Activated T-cell treated with anti-CD3 and anti-CD28 coated beads for 48 hours (primary cell): ENCODE results near the gene SERPINF2.
"Not testable (repeated sequence)": the region's sequence is repeated elsewhere in the genome, so short reads cannot be mapped to it uniquely, and the experiment has no call there.

Experiments
- DNase-seq: peaks from one replicate; pipeline ENCODE4 v3.0.0-alpha.2; 2020; ENCODE audit warnings: low read depth

SERPINF2 gene

DNA sequence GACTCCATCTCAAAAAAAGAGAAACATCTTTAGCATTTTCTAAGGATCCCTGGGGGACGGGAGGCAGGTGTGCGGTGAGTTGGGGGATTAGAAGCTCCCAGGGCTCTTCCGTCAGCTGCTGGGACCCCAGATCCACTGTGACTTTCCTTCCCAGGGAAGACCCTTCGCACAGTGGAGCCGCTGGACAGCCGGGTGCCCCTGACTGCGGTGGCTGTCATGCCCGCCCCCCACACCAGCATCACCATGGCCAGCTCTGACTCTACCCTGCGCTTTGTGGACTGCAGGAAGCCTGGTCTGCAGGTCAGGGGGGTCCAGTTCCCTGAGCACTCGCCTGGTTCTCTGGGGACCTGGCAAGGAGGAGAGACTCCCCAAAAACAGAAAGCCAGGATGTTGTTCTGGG, 7.3 kb upstream of the SERPINF2 start:
- DNase-seq, result no peak

DNA sequence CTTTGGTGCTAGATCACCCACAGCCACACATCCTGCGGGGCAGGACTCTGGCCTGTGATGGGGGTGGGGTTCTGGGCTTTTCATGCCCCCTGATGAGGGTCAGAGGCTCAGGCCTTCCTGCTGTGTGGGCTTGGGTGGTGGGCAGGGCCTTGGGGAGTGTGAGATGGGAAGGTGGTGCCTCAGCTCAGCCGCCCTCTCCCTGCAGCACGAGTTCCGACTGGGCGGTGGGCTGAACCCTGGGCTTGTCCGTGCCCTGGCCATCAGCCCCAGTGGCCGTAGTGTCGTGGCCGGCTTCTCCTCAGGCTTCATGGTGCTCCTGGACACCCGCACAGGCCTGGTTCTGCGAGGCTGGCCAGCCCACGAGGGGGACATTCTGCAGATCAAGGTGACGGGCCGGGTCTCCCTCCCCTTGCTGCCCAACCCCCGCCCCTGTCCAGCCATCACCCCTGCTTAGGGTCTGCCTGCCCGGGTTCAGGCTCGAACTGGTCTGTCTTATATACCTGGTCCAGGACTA, 6.8 kb upstream of the SERPINF2 start:
- DNase-seq, result no peak

DNA sequence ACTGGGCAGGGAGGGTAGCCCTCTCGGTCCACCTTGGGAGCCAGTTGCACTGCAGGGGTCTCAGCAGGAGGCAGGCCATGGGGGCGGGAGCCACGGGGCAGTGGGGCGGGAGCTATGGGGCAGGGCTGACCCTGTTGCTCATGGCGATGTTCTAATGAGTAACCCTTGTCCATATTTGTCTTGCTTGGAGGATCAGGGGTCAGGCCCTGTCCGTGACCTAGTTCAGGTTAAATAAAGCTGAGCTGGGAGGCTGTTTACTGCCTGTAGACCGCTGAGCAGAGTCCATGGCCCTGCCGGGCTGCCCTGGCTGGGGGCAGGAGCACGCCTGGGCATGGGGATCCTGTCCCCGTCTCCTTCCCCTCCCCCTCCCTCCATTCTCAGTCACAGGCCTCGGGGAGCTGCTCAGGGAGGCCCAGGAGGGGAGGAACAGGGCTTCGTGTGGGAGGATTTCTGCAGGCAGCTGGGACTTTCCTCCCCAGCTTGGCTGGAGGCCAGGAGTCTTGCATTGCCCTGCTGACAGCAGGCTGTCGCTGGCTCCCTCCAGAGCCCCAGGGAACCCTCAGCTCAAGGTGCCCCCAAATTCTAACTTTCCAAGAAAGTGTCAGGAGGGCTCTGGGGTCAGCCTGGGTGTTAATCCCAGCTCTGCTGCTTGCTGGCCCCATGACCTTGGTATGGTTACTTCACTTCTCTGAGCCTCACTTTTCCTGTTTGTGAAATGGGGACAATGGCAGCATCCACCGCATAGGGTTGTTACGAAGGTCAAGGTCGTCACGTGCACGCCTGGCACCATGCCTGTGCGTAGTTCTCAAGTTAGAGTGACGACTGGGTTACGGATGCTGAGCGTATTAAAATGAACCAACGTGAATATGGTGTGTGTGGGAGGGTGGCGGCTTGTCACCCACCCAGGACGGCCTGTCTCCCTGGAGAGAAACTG, 6.1 kb upstream of the SERPINF2 start:
- peak; percentile 52 for DNase-seq

DNA sequence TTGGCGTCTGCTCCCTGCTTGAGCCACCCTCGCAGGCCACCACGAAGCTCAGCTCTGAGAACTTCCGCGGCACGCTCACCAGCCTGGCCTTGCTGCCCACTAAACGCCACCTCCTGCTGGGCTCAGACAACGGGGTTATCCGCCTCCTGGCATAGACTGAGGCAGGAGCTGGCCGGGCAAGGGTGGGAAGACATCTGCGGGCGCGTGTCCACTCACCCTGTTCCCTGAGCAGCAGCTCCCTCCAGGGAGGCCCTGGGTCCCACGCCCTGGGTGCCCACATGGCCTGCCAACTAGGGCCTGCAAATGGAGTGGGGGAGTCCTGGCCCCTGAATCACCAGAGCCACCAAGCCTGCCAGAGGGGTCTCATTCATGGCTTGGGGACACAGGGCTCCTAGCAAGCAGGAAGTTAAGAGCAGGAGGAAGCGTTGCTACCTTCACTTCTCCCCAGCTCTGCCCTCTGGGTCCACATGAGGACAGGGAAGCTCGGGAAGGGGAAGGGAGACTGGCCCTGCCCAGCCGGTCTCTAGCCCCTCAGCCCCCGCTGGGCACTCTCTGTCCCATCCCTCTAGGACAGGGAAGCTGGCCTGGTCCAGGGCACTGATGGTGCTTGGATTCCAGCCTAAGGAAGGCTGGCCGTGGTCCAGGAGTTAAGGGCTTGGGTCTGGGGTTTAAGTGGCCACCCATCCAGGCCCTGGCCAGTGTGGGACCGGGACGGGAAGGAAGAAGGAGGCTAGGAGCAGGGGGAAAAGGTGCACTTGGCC, 5.0 kb upstream of the SERPINF2 start:
- no peak for DNase-seq

DNA sequence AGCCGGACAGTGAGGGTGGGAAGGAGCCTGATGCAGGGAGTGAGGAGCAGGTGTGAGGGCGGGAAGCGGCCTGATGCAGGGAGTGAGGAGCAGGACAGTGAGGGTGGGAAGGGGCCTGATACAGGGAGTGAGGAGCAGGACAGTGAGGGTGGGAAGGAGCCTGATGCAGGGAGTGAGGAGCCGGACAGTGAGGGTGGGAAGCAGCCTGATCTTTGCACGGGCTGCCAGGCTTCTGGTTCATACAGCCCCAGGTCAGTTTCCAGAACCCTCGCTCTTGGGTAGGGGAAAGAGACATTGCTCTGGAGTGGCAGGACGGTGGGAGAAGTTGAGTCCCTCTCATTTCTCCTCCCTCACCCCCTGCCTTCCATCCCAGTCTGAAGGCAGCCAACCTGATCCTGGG, 772 bp upstream of the SERPINF2 start:
- DNase-seq, result not testable (repeated sequence)

DNA sequence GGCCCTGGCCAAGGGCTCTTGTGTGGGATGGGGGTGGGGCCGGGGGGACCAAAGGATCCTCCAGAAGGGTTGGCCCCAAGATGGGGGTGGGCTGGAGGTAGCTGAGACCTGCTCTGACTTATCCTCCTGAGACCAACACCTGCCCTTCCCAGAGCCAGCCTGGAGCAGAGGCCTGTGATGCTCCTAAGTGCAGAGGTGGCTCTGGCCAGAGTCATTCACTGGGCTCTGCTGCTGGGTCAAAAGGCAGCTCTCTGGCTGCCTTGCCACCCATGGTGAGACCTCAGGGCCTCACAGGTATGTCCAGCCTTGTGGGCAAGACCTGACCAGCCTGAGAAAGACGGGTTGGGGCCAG, 393 bp downstream of the SERPINF2 start:
- no peak for DNase-seq

DNA sequence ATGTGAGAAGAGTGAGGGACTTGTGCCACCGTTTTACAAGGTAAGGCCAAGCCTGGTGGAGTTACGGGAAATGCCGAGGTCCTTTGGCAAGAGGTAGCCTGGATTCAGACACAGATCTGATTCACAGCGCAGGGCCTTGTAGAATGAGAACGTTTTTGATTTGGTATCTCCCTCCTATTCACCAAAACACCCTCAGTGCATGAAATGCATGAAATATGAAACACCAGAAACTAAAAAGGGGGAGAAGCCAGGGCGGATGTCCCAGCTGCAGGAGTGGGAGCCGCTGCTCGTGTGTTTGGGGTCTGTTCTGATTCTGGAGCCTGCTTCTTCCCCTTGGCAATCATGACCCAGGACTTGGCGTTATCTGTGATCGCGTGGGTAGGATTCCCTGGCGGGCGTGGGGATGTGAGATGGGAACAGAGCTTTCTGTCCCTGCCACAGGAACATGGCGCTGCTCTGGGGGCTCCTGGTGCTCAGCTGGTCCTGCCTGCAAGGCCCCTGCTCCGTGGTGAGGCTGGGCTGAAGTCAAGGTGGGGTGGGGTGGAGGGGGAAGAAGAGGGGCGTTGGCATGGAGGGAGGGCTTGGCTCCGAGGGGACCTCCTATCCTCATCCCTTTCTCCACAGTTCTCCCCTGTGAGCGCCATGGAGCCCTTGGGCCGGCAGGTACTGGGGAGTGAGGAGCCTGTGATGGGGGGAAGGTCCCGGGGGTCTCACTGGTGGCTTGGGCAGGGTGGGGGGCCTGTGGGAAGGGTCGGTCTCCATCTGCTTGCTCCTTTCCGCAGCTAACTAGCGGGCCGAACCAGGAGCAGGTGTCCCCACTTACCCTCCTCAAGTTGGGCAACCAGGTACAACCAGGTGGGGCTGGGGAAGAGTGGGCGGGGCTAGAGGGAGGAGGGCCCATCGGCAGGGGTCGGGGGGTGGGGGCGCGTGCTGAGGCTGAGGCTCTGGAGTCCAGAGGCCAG, 2.2 kb downstream of the SERPINF2 start:
- DNase-seq, result no peak

DNA sequence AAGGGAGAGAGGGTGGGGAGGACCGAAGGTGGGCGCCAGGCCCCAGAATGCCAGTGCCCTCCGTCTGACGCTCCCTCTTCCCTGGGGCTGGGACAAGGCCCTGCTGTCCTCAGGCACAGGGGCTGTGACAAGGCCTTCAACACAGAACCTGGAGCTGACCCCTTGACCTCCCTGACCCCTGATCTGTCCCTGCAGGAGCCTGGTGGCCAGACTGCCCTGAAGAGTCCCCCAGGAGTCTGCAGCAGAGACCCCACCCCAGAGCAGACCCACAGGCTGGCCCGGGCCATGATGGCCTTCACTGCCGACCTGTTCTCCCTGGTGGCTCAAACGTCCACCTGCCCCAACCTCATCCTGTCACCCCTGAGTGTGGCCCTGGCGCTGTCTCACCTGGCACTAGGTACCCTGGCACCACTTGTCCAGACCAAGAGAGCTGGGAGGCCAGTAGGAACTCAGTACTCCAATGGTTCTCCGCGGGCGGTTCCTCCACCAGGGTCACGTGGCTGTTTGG, 2.9 kb downstream of the SERPINF2 start:
- DNase-seq, result no peak

DNA sequence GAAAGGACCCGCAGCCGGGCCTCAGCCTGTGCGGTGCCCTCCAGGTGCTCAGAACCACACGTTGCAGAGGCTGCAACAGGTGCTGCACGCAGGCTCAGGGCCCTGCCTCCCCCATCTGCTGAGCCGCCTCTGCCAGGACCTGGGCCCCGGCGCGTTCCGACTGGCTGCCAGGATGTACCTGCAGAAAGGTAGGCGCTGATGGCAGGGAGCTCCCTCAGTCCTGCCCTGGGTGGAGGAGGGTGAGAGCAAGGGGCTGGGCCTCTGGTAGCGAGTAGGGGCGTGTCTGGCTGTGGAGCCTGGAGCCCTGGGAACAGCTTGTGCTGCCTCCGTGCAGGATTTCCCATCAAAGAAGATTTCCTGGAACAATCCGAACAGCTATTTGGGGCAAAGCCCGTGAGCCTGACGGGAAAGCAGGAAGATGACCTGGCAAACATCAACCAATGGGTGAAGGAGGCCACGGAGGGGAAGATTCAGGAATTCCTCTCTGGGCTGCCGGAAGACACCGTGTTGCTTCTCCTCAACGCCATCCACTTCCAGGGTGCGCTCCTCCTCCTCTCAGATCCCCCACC, 4.4 kb downstream of the SERPINF2 start:
- no peak for DNase-seq

- DNase-seq, result no peak
Observed at GRCh38 chr17:1750628-1751027, 8.0 kb downstream of the SERPINF2 start.

GRCh38 chr17:1752425-1753262, 10.0 kb downstream of the SERPINF2 start:
- DNase-seq, result no peak

DNA sequence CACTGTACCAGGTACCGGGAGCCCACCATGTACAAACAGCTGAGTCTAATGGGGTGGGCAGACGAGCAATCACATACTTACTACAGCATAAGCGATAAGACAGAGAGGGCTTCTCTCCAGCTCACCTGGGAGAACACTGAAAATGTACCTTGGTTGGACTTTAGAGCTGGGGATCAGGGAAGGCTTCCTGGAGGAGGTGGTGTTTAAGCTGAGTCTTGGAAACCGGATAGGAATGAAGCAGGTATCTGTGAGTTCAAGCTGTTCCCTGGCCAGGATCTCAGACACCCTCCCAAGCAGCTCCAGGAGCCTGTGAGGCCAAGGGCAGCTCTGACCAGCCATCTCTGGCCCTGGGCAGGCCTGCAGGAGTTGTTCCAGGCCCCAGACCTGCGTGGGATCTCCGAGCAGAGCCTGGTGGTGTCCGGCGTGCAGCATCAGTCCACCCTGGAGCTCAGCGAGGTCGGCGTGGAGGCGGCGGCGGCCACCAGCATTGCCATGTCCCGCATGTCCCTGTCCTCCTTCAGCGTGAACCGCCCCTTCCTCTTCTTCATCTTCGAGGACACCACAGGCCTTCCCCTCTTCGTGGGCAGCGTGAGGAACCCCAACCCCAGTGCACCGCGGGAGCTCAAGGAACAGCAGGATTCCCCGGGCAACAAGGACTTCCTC, 11.2 kb downstream of the SERPINF2 start:
- DNase-seq, result no peak

- no peak for DNase-seq
Observed at GRCh38 chr17:1754430-1755112, 11.9 kb downstream of the SERPINF2 start.

DNA sequence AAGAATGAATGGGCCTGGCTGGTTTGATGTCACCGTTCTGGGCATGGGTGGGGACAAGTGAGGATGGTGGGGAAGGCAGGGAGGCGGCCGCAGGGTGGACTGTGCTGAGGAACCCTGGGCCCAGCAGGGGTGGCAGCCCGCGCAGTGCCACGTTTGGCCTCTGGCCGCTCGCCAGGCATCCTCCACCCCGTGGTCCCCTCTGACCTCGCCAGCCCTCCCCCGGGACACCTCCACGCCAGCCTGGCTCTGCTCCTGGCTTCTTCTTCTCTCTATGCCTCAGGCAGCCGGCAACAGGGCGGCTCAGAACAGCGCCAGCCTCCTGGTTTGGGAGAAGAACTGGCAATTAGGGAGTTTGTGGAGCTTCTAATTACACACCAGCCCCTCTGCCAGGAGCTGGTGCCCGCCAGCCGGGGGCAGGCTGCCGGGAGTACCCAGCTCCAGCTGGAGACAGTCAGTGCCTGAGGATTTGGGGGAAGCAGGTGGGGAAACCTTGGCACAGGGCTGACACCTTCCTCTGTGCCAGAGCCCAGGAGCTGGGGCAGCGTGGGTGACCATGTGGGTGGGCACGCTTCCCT, 12.7 kb downstream of the SERPINF2 start:
- no peak for DNase-seq

GRCh38 chr17:1755827-1756262, 13.2 kb downstream of the SERPINF2 start:
- no peak for DNase-seq

- DNase-seq, result no peak
Observed at GRCh38 chr17:1758807-1759206, 16.1 kb downstream of the SERPINF2 start.

DNA sequence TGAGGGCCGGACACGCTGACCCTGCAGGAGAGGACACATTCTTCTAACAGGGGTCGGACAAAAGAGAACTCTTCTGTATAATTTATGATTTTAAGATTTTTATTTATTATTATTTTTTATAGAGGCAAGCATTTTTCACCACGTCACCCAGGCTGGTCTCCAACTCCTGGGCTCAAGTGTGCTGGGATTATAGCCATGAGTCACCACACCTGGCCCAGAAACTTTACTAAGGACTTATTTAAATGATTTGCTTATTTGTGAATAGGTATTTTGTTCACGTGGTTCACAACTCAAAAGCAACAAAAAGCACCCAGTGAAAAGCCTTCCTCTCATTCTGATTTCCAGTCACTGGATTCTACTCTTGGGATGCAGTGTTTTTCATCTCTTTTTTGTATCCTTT, 16.9 kb downstream of the SERPINF2 start:
- no peak for DNase-seq

- no peak for DNase-seq
Observed at GRCh38 chr17:1762233-1762900, 19.7 kb downstream of the SERPINF2 start.
